HG02884 (cell line): ENCODE results near the gene SAT1.
A peak's percentile ranks its signal among the peaks of the same experiment; 100 is the strongest.
"Not testable (repeated sequence)": the region's sequence is repeated elsewhere in the genome, so short reads cannot be mapped to it uniquely, and the experiment has no call there.

Experiments
- ATAC-seq: cut with Tn5 transposase; IDR thresholded peaks from one replicate; pipeline ENCODE4 v1.9.1; 2021; ENCODE audit warnings: mild to moderate bottlenecking, moderate library complexity; ENCODE audit not compliant: unreplicated experiment

Gene SAT1

DNA sequence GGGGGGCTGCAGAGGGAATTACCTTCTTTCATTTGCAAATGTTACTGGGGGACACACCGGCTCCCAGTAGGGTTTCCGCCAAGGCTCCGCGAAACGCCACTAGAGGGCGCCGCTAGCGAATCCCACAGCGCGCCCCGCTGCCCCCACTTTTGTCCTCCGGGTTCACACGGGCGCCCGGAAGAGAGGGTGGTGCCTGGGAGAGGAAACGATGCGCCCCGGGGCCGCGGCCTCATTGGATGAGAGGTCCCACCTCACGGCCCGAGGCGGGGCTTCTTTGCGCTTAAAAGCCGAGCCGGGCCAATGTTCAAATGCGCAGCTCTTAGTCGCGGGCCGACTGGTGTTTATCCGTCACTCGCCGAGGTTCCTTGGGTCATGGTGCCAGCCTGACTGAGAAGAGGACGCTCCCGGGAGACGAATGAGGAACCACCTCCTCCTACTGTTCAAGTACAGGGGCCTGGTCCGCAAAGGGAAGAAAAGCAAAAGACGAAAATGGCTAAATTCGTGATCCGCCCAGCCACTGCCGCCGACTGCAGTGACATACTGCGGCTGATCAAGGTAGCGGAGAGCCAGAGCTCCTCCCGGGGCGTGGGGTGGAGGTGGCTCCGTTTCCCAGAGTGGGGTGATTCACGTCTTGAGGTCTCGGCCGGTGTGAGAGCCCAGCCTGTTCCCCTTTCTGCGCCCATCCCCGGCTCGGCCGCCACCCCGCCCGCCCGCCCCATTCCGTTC is at the start of gene SAT1:
Gene SAT1, plus strand, starts transcription at position 311 of the 726 bp plus-strand sequence. Its CDS starts 179 bp downstream, at position 490.
- ATAC-seq = peak; percentile 79

DNA sequence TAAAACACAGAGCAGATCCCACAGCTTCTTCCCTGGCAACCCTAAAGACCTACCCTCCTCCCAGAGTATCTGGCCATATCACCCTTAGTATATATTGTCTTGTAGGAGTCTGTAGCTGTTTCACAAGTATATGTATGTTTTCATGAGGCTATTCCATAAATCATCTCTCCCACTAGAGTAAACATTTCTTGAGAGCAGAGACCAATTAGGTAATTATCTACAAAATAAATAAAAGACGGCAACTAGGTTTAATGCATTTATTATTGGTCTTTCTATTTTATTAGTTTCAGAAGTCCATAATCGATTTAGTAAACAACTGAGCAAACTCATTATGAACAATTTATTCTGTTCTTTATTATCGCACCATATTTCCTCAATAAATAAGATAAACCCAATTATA is 46.9 kb upstream of the SAT1 start:
- no peak for ATAC-seq

GRCh38 chrX:23737413-23737812 is 45.6 kb upstream of the SAT1 start:
- ATAC-seq = no peak

- peak; percentile 6 for ATAC-seq
These were observed 40.7 kb upstream of the SAT1 start for GRCh38 chrX:23742174-23742696.

- ATAC-seq = peak; percentile 93
These were observed 40.0 kb upstream of the SAT1 start, which contains the start of gene ACOT9 for GRCh38 chrX:23742697-23743622. TSS of gene ACOT9 (minus strand) at chrX:23743276. CDS start at chrX:23743144, 132 bp downstream.

- ATAC-seq = not testable (repeated sequence)
These were observed 39.4 kb upstream of the SAT1 start for GRCh38 chrX:23743623-23743971.

- ATAC-seq = no peak
These were observed 37.2 kb upstream of the SAT1 start for GRCh38 chrX:23745786-23746185.

GRCh38 chrX:23749129-23749528 is 33.8 kb upstream of the SAT1 start:
- no peak for ATAC-seq

GRCh38 chrX:23749576-23749975 is 33.4 kb upstream of the SAT1 start:
- no peak for ATAC-seq

GRCh38 chrX:23752740-23753415 is 30.1 kb upstream of the SAT1 start:
- ATAC-seq = no peak

DNA sequence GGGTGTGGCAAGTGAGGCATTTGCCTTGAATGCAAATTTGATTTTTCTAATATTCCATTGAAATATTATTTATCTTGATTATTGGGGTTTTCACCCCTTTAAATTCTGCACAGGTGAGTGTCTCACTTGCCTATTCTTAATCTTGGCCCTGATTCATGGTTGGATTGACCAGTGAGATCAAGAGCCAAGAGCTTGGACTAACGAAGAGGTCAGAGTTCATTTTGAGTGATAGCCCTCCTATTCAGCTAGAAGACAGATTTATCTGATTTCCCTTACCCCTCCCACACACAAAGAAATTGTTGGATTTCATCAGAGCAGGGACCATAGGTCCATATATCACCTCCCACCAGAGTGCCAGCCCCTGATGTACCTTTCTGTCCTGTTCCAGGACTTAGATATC is 28.3 kb upstream of the SAT1 start:
- ATAC-seq = no peak

DNA sequence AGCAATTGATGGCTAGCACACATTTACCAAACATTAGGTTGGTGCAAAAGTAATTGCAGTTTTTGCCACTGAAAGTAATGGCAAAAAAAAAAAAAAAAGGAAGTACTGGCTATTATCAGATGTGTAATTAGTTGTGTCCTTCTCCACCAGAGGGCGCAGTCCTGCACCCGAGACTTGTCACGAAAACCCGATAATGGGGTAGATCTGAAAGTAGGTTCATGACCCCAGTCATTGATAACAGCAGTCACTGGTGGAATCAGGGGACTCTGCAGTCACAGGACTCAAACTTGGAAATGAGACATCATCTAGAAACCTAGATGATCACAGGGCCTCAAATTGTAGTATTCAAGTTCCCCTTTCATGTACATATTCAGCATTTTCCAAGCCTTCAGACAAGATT is 26.8 kb upstream of the SAT1 start:
- ATAC-seq = peak; percentile 72

- ATAC-seq = no peak
These were observed 23.2 kb upstream of the SAT1 start for GRCh38 chrX:23759821-23760220.

DNA sequence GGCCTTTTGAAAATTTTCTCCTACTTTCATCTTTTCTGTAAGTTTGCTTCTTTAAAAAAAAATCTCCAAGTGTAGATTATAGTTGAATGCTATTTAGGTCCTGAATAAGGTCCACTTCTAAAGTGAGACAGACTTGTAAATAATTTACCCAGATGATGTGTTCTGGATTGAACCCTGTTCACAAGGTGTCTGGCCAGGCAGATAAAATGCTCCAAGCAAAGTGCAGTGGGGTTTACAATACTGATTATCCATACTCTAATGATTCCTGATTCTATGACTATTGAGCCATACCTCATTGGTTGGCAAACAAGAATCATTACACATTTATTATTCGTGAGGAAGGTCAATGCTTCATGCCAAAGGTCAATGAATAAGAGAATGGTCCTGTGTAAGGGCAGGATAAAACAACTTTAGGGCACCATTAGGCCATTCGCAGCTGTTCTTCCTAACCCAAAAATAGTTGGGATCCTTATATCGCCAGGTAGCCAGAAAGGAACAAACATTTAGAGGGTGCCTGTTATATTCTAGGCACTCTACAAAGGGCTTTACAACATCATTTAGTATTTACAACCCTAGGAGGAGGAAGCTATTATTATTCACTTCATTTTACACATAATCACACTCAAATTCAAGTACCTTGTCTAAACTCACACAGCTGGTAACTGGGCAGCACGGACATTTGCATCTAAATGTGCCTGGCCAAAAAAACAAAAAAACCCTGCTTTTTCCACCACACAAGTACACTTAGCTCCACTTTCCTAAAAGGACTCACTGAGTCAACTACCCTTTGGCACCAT is 18.6 kb upstream of the SAT1 start:
- no peak for ATAC-seq

GRCh38 chrX:23765449-23765848 is 17.5 kb upstream of the SAT1 start:
- ATAC-seq = no peak

- no peak for ATAC-seq
These were observed 17.1 kb upstream of the SAT1 start for GRCh38 chrX:23765868-23766267.

- no peak for ATAC-seq
These were observed 16.1 kb upstream of the SAT1 start for GRCh38 chrX:23766650-23767551.

DNA sequence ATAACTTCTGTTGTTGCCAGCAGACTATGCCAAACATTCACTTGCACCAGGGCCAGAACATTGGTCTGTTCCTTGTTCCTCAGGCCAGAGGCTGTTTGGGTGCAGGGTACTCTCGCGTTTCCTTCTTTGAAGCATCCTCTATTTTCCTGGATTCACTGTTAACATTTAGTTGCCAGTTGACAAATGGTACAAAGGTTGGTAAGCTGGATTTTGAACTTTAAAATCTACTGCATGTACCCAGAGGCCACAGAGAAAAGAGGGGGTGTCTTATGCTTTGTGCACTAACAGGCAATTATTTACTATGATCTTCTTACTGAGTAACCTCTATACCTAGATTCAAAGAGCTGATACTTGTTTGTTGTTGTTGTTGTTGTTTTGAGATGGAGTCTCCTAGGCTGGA is 12.8 kb upstream of the SAT1 start:
- no peak for ATAC-seq

- ATAC-seq = not testable (repeated sequence)
These were observed 11.9 kb upstream of the SAT1 start for GRCh38 chrX:23771086-23771485.
